GF-D8 (cell line): ENCODE data around the gene HNRNPA1L2.
"Not testable (repeated sequence)": the region's sequence is repeated elsewhere in the genome, so short reads cannot be mapped to it uniquely, and the experiment has no call there.

Source experiments
- DNase-seq: peaks from one replicate; lab custom pipeline; 2025; lab: John Stamatoyannopoulos, UW

The HNRNPA1L2 gene

GRCh38 chr13:52642131-52642530 lies at the start of gene HNRNPA1L2:
HNRNPA1L2 (plus strand) TSS chr13:52642431; CDS start chr13:52642493, 62 bp downstream.
- DNase-seq = no peak

GRCh38 chr13:52593175-52593574 lies 49.1 kb upstream of the HNRNPA1L2 start:
- not testable (repeated sequence) for DNase-seq

- DNase-seq = not testable (repeated sequence)
These were observed 48.4 kb upstream of the HNRNPA1L2 start for GRCh38 chr13:52593812-52594211.

- not testable (repeated sequence) for DNase-seq
These were observed 47.9 kb upstream of the HNRNPA1L2 start for GRCh38 chr13:52594295-52594694.

- DNase-seq = no peak
These were observed 44.6 kb upstream of the HNRNPA1L2 start for GRCh38 chr13:52597676-52598075.

- DNase-seq = no peak
These were observed 43.0 kb upstream of the HNRNPA1L2 start for GRCh38 chr13:52599037-52599847.

GRCh38 chr13:52599848-52600603 lies 42.2 kb upstream of the HNRNPA1L2 start:
- DNase-seq = no peak

GRCh38 chr13:52600666-52601065 lies 41.6 kb upstream of the HNRNPA1L2 start:
- no peak for DNase-seq

GRCh38 chr13:52603316-52603715 lies 38.9 kb upstream of the HNRNPA1L2 start:
- DNase-seq = not testable (repeated sequence)

- not testable (repeated sequence) for DNase-seq
These were observed 36.1 kb upstream of the HNRNPA1L2 start for GRCh38 chr13:52606126-52606525.

- not testable (repeated sequence) for DNase-seq
These were observed 35.4 kb upstream of the HNRNPA1L2 start for GRCh38 chr13:52606795-52607194.

GRCh38 chr13:52608184-52608583 lies 34.0 kb upstream of the HNRNPA1L2 start:
- not testable (repeated sequence) for DNase-seq

- peak; percentile 25 for DNase-seq
These were observed 33.1 kb upstream of the HNRNPA1L2 start for GRCh38 chr13:52609013-52609606.

GRCh38 chr13:52610158-52610557 lies 32.1 kb upstream of the HNRNPA1L2 start:
- DNase-seq = not testable (repeated sequence)

GRCh38 chr13:52615134-52615801 lies 27.0 kb upstream of the HNRNPA1L2 start:
- DNase-seq = no peak

- DNase-seq = no peak
These were observed 26.4 kb upstream of the HNRNPA1L2 start for GRCh38 chr13:52615812-52616211.

GRCh38 chr13:52617070-52618060 lies 24.9 kb upstream of the HNRNPA1L2 start:
- peak; percentile 87 for DNase-seq

GRCh38 chr13:52631083-52631690 lies 11.0 kb upstream of the HNRNPA1L2 start:
- DNase-seq = peak; percentile 20

GRCh38 chr13:52638666-52639328 lies 3.4 kb upstream of the HNRNPA1L2 start:
- peak; percentile 31 for DNase-seq

GRCh38 chr13:52644108-52644507 lies 1.9 kb downstream of the HNRNPA1L2 start:
- no peak for DNase-seq
